ENCODE data around the gene CAPN15. TPM values are rescaled to one million over a fixed set of nuclear protein-coding genes. Genes with fewer than 3 reads are reported as not detected.
"Not testable (repeated sequence)": the region's sequence is repeated elsewhere in the genome, so short reads cannot be mapped to it uniquely, and the experiment has no call there.

Gene CAPN15
- polyA plus RNA-seq, 1 of the 3 experiments (the other 2 are of a cell fraction), result 22.9 TPM

DNA sequence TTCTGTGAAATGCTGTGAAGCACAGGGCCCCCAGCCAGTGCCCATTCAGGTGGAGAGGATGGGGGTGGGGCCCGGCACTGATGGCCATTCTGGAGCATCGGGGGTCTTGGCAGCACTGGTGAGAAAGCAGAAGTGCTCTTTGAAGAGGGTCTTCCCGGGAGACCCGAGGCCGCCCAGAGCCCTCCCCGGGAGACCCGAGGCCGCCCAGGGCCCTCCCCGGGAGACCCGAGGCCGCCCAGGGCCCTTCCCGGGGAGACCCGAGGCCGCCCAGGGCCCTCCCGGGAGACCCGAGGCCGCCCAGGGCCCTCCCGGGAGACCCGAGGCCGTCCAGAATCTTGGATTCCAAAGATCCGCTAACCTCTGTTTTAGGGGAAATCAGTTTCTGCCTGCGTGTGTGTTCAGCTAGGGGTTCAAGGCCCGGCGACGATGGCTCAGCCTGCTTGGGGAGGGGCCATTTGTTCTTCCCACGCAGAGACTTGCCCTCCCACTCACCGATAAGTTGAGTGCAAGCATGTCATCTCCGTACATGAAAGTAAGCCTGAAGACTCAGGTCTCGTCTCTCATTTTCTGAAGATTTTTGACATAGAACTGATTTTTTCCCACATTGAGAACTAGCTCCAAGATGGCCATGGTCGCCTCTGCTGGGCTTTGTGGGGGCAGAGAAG lies 35.2 kb upstream of the CAPN15 start:
- H3K4me1 ChIP-seq (ENCODE audit: control insufficient read depth in 1 of 2, insufficient read depth in 2 of 2, low read depth in 1 of 2, low read length in 1 of 2), result no peaks in the 10 kb centered on the region
- CTCF ChIA-PET, result interaction anchor here (1.5 kb wide), 1 partner anchor 9 kb away, joined by 3 read pairs; no protein-coding TSS in a partner anchor
- no peaks in the 10 kb centered on the region for H3K27me3 ChIP-seq (ENCODE audit: insufficient read depth)
- no peaks in the 10 kb centered on the region for H4K20me1 ChIP-seq (ENCODE audit: insufficient read depth)
- H3K4me2 ChIP-seq, result no peak overlapping the region
- H3K9me2 ChIP-seq, result no peaks in the 10 kb centered on the region
- H3K9me3 ChIP-seq, result no peaks in the 10 kb centered on the region
- no peak overlapping the region for H2AFZ ChIP-seq (ENCODE audit: low read depth)
- no peak for DNase-seq
- H3K79me2 ChIP-seq (ENCODE audit: insufficient read depth), result no peaks in the 10 kb centered on the region
- 99% methylated on average over 6 of the region's 30 CpGs for WGBS (ENCODE audit: low lambda C conversion rate)
- POLR2A ChIA-PET, result no interaction called here
- no peak overlapping the region for H3K27ac ChIP-seq (ENCODE audit: low read depth in 2 of 2, low read length in 1 of 2)
- TF ChIP-seq GABPA (IDR thresholded peaks at IDR 0.05; ENCODE audit: low read depth) (no peak), NRF1 (IDR thresholded peaks at IDR 0.05; ENCODE audit: low read depth, low read length) (no peak), RFX5 (IDR thresholded peaks at IDR 0.05; ENCODE audit: low read length) (no peak), RXRA (IDR thresholded peaks at IDR 0.05; ENCODE audit: borderline replicate concordance, low read depth) (no peak), MEF2A (IDR thresholded peaks at IDR 0.05; ENCODE audit: borderline replicate concordance, low read depth) (no peak), JUND (IDR thresholded peaks at IDR 0.05) (no peak), TEAD4 (IDR thresholded peaks at IDR 0.05; ENCODE audit: borderline replicate concordance, insufficient read depth) (no peak), CHD2 (IDR thresholded peaks at IDR 0.05; ENCODE audit: low read length, partially characterized antibody) (no peak), SMC3 (IDR thresholded peaks at IDR 0.05; ENCODE audit: low read depth, low read length) (no peak)
- TF ChIP-seq, protein P1, sequence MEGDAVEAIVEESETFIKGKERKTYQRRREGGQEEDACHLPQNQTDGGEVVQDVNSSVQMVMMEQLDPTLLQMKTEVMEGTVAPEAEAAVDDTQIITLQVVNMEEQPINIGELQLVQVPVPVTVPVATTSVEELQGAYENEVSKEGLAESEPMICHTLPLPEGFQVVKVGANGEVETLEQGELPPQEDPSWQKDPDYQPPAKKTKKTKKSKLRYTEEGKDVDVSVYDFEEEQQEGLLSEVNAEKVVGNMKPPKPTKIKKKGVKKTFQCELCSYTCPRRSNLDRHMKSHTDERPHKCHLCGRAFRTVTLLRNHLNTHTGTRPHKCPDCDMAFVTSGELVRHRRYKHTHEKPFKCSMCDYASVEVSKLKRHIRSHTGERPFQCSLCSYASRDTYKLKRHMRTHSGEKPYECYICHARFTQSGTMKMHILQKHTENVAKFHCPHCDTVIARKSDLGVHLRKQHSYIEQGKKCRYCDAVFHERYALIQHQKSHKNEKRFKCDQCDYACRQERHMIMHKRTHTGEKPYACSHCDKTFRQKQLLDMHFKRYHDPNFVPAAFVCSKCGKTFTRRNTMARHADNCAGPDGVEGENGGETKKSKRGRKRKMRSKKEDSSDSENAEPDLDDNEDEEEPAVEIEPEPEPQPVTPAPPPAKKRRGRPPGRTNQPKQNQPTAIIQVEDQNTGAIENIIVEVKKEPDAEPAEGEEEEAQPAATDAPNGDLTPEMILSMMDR (IDR thresholded peaks at IDR 0.05), result no peak
- TF ChIP-seq, protein P2, sequence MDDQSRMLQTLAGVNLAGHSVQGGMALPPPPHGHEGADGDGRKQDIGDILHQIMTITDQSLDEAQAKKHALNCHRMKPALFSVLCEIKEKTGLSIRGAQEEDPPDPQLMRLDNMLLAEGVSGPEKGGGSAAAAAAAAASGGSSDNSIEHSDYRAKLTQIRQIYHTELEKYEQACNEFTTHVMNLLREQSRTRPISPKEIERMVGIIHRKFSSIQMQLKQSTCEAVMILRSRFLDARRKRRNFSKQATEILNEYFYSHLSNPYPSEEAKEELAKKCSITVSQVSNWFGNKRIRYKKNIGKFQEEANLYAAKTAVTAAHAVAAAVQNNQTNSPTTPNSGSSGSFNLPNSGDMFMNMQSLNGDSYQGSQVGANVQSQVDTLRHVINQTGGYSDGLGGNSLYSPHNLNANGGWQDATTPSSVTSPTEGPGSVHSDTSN (IDR thresholded peaks at IDR 0.05), result no peak
- TF ChIP-seq, protein P3, sequence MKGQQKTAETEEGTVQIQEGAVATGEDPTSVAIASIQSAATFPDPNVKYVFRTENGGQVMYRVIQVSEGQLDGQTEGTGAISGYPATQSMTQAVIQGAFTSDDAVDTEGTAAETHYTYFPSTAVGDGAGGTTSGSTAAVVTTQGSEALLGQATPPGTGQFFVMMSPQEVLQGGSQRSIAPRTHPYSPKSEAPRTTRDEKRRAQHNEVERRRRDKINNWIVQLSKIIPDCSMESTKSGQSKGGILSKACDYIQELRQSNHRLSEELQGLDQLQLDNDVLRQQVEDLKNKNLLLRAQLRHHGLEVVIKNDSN (IDR thresholded peaks at IDR 0.05; ENCODE audit: borderline replicate concordance, low read depth), result no peak
- H3K4me3 ChIP-seq (ENCODE audit: low read depth in 2 of 2, low read length in 1 of 2), result no peak overlapping the region
- H3K36me3 ChIP-seq (replicated peaks in 1 of 2; ENCODE audit: control insufficient read depth in 1 of 2, insufficient read depth in 2 of 2, low read length in 1 of 2), result peaks cover 9 to 32% of the 10 kb centered on the region in 2 experiments
- H3K9ac ChIP-seq, result no peak overlapping the region
- H3F3A ChIP-seq (replicated peaks; ENCODE audit: insufficient read depth), result no peaks in the 10 kb centered on the region

GRCh38 chr16:494676-495075 lies 32.8 kb upstream of the CAPN15 start:
- DNase-seq; H3K79me2 ChIP-seq (ENCODE audit: insufficient read depth); H3K27me3 ChIP-seq (ENCODE audit: insufficient read depth); H3K4me3 ChIP-seq (ENCODE audit: low read depth in 2 of 2, low read length in 1 of 2); H4K20me1 ChIP-seq (ENCODE audit: insufficient read depth); H3K4me2 ChIP-seq; H3K27ac ChIP-seq (ENCODE audit: low read depth in 2 of 2, low read length in 1 of 2); H3K9me3 ChIP-seq; H3K9ac ChIP-seq; H3F3A ChIP-seq (replicated peaks; ENCODE audit: insufficient read depth); H2AFZ ChIP-seq (ENCODE audit: low read depth); H3K4me1 ChIP-seq (ENCODE audit: control insufficient read depth in 1 of 2, insufficient read depth in 2 of 2, low read depth in 1 of 2, low read length in 1 of 2); POLR2A ChIA-PET; H3K9me2 ChIP-seq: not testable (repeated sequence)
- CTCF ChIA-PET, result interaction anchor here (0.8 to 1.9 kb wide), 8 partner anchors 9 to 108 kb away, joined by 3 to 7 read pairs (median 4); partner anchors contain the start of gene RAB11FIP3
- peaks cover 3 to 25% of the 10 kb centered on the region in 2 experiments for H3K36me3 ChIP-seq (replicated peaks in 1 of 2; ENCODE audit: control insufficient read depth in 1 of 2, insufficient read depth in 2 of 2, low read length in 1 of 2)
- WGBS (ENCODE audit: low lambda C conversion rate), result 90% methylated on average over 15 of the region's 15 CpGs

Measured in SK-N-SH (cell line).